ENCODE data around the gene TTN.

TTN gene

GRCh38 chr2:178807227-178808008, at the start of gene TTN:
TSS of gene TTN (minus strand) at chr2:178807423. CDS start at chr2:178804642, 2,781 bp downstream.
- no peak for TF ChIP-seq POLR2A (IDR thresholded peaks at IDR 0.05; ENCODE audit: low read depth, low read length)
- DNase-seq (ENCODE audit: insufficient read length, low spot score) (no peak), FAIRE-seq (no peak)

- no peak for TF ChIP-seq POLR2A (IDR thresholded peaks at IDR 0.05; ENCODE audit: low read depth, low read length)
- FAIRE-seq (no peak), DNase-seq (ENCODE audit: insufficient read length, low spot score) (no peak)
These were observed 47.9 kb upstream of the TTN start for GRCh38 chr2:178855151-178855550.

GRCh38 chr2:178848335-178848734, 41.1 kb upstream of the TTN start:
- FAIRE-seq (no peak), DNase-seq (ENCODE audit: insufficient read length, low spot score) (no peak)
- no peak for TF ChIP-seq POLR2A (IDR thresholded peaks at IDR 0.05; ENCODE audit: low read depth, low read length)

GRCh38 chr2:178846458-178846802, 39.2 kb upstream of the TTN start:
- TF ChIP-seq POLR2A (IDR thresholded peaks at IDR 0.05; ENCODE audit: low read depth, low read length) = no peak
- FAIRE-seq = peak; percentile 88
- DNase-seq (ENCODE audit: insufficient read length, low spot score) = no peak

GRCh38 chr2:178845566-178846457, 38.6 kb upstream of the TTN start:
- DNase-seq (ENCODE audit: insufficient read length, low spot score) (no peak), FAIRE-seq (peak; percentile 88)
- TF ChIP-seq POLR2A (IDR thresholded peaks at IDR 0.05; ENCODE audit: low read depth, low read length) = no peak

- no peak for TF ChIP-seq POLR2A (IDR thresholded peaks at IDR 0.05; ENCODE audit: low read depth, low read length)
- FAIRE-seq (no peak), DNase-seq (ENCODE audit: insufficient read length, low spot score) (no peak)
These were observed 37.5 kb upstream of the TTN start for GRCh38 chr2:178844701-178845100.

GRCh38 chr2:178844269-178844668, 37.0 kb upstream of the TTN start:
- TF ChIP-seq POLR2A (IDR thresholded peaks at IDR 0.05; ENCODE audit: low read depth, low read length) = no peak
- FAIRE-seq (no peak), DNase-seq (ENCODE audit: insufficient read length, low spot score) (no peak)

GRCh38 chr2:178843697-178844096, 36.5 kb upstream of the TTN start:
- TF ChIP-seq POLR2A (IDR thresholded peaks at IDR 0.05; ENCODE audit: low read depth, low read length) = no peak
- DNase-seq (ENCODE audit: insufficient read length, low spot score) (no peak), FAIRE-seq (no peak)

- FAIRE-seq = no peak
- no peak for DNase-seq (ENCODE audit: insufficient read length, low spot score)
- TF ChIP-seq POLR2A (IDR thresholded peaks at IDR 0.05; ENCODE audit: low read depth, low read length) = no peak
These were observed 29.6 kb upstream of the TTN start for GRCh38 chr2:178836807-178837206.

- FAIRE-seq = no peak
- no peak for DNase-seq (ENCODE audit: insufficient read length, low spot score)
- TF ChIP-seq POLR2A (IDR thresholded peaks at IDR 0.05; ENCODE audit: low read depth, low read length) = no peak
These were observed 26.9 kb upstream of the TTN start for GRCh38 chr2:178834086-178834485.

- DNase-seq (ENCODE audit: insufficient read length, low spot score) = no peak
- no peak for FAIRE-seq
- no peak for TF ChIP-seq POLR2A (IDR thresholded peaks at IDR 0.05; ENCODE audit: low read depth, low read length)
These were observed 26.2 kb upstream of the TTN start for GRCh38 chr2:178833382-178833781.

GRCh38 chr2:178830451-178830850, 23.2 kb upstream of the TTN start:
- no peak for DNase-seq (ENCODE audit: insufficient read length, low spot score)
- no peak for FAIRE-seq
- no peak for TF ChIP-seq POLR2A (IDR thresholded peaks at IDR 0.05; ENCODE audit: low read depth, low read length)

- TF ChIP-seq POLR2A (IDR thresholded peaks at IDR 0.05; ENCODE audit: low read depth, low read length) = no peak
- DNase-seq (ENCODE audit: insufficient read length, low spot score) (no peak), FAIRE-seq (no peak)
These were observed 22.8 kb upstream of the TTN start for GRCh38 chr2:178829981-178830380.

GRCh38 chr2:178829299-178829960, 22.2 kb upstream of the TTN start:
- FAIRE-seq (peak; percentile 75), DNase-seq (ENCODE audit: insufficient read length, low spot score) (no peak)
- no peak for TF ChIP-seq POLR2A (IDR thresholded peaks at IDR 0.05; ENCODE audit: low read depth, low read length)
